GM19099 (cell line): Measurements from ENCODE around the gene HOXA3.

Experiments
- POLR2A ChIP-seq: IDR thresholded peaks from 3 replicates; pipeline ENCODE4 v1.6.1; 2011; ENCODE audit warnings: low read depth; ENCODE audit not compliant: insufficient read length; ENCODE audit errors: extremely low read depth

Gene HOXA3

GRCh38 chr7:27149842-27150567 lies 2.4 kb downstream of the HOXA3 start:
- no peak for TF ChIP-seq POLR2A

GRCh38 chr7:27148756-27149641 lies 3.4 kb downstream of the HOXA3 start:
- TF ChIP-seq POLR2A = no peak

- no peak for TF ChIP-seq POLR2A
These were observed 4.2 kb downstream of the HOXA3 start for GRCh38 chr7:27148031-27148755.

GRCh38 chr7:27147199-27148030 lies 5.0 kb downstream of the HOXA3 start, which contains the start of gene HOXA6:
Gene HOXA6 (minus strand): TSS chr7:27147774. CDS start chr7:27147749, 25 bp downstream.
- TF ChIP-seq POLR2A = no peak

GRCh38 chr7:27146491-27147198 lies 5.7 kb downstream of the HOXA3 start:
- no peak for TF ChIP-seq POLR2A

- no peak for TF ChIP-seq POLR2A
These were observed 6.4 kb downstream of the HOXA3 start for GRCh38 chr7:27145914-27146412.

- no peak for TF ChIP-seq POLR2A
These were observed 7.0 kb downstream of the HOXA3 start for GRCh38 chr7:27145165-27145913.

GRCh38 chr7:27144781-27145164 lies 7.6 kb downstream of the HOXA3 start:
- TF ChIP-seq POLR2A = no peak

- TF ChIP-seq POLR2A = no peak
These were observed 8.2 kb downstream of the HOXA3 start for GRCh38 chr7:27143950-27144780.

GRCh38 chr7:27143023-27143949 lies 9.1 kb downstream of the HOXA3 start, which contains the start of gene HOXA5:
Gene HOXA5 (minus strand): TSS chr7:27143681. CDS start chr7:27143607, 74 bp downstream.
- TF ChIP-seq POLR2A = no peak

GRCh38 chr7:27142580-27143022 lies 9.8 kb downstream of the HOXA3 start:
- TF ChIP-seq POLR2A = no peak

GRCh38 chr7:27141923-27142579 lies 10.3 kb downstream of the HOXA3 start:
- no peak for TF ChIP-seq POLR2A
